Suprapubic skin (tissue), 4 donors: ENCODE results near the gene SLC44A1. TPM values are rescaled to one million over a fixed set of nuclear protein-coding genes. Genes with fewer than 3 reads are reported as not detected.
"Not testable (repeated sequence)": the region's sequence is repeated elsewhere in the genome, so short reads cannot be mapped to it uniquely, and the experiment has no call there.

Experiments used
- DNase-seq, 2 donors: peaks; one replicate each; pipeline ENCODE4 v3.0.0-alpha.2; 2019; ENCODE audit warnings: low spot score in 2 of 2
- H3K27ac ChIP-seq: fragments of 200-600 bp; sonication (generic); one replicate; pipeline ENCODE4 v1.5.1; 2019
- H3K27me3 ChIP-seq: fragments of 200-600 bp; sonication (generic); one replicate; pipeline ENCODE4 v1.5.1; 2019
- H3K36me3 ChIP-seq: fragments of 200-600 bp; sonication (generic); one replicate; pipeline ENCODE4 v1.5.1; 2019
- H3K4me1 ChIP-seq: fragments of 200-600 bp; sonication (generic); one replicate; pipeline ENCODE4 v1.5.1; 2019
- H3K4me3 ChIP-seq: fragments of 200-600 bp; sonication (generic); one replicate; pipeline ENCODE4 v1.5.1; 2019; ENCODE audit warnings: mild to moderate bottlenecking
- H3K9me3 ChIP-seq: fragments of 200-600 bp; sonication (generic); one replicate; pipeline ENCODE4 v1.5.1; 2019
- EP300 ChIP-seq: sonication (generic); formaldehyde crosslinking; IDR thresholded peaks from one replicate; pipeline ENCODE4 v1.6.1; 2017; ENCODE audit warnings: antibody characterized with exemption
- POLR2A ChIP-seq, 2 donors: fragments of 450-650 bp; IDR thresholded peaks; one replicate each; pipeline ENCODE4 v1.6.1; 2017; ENCODE audit warnings: antibody characterized with exemption in 2 of 2, mild to moderate bottlenecking in 2 of 2, moderate library complexity in 2 of 2
- POLR2AphosphoS5 ChIP-seq, 3 donors: sonication (generic); formaldehyde crosslinking; IDR thresholded peaks; one replicate each; pipeline ENCODE4 v1.6.1; 2017; ENCODE audit warnings: antibody characterized with exemption in 3 of 3
- WGBS: methylation state at CpG from one replicate; pipeline ENCODE4 v1.1.5; 2018; 5-methylcytosine and 5-hydroxymethylcytosine counted together
- total RNA-seq, 4 donors: library from RNA; depleted of rRNA; stranded (reverse); fragments of >200 nt; gene quantifications; one replicate each; pipeline ENCODE4 v1.1.0, GENCODE V29; 2016
- TF ChIP-seq, protein P1 (sequence below), 2 donors: fragments of 200-600 bp in 1 of 2; fragments of 450-650 bp in 1 of 2; sonication (generic) in 1 of 2; IDR thresholded peaks; one replicate each; pipeline ENCODE4 v1.5.1; 2016 to 2019; ENCODE audit warnings: antibody characterized with exemption in 2 of 2, mild to moderate bottlenecking in 1 of 2, moderate library complexity in 1 of 2

SLC44A1 gene
- total RNA-seq, 4 donors from 2014 or later = 36.2 to 79.0 (median 57.2) TPM

DNA sequence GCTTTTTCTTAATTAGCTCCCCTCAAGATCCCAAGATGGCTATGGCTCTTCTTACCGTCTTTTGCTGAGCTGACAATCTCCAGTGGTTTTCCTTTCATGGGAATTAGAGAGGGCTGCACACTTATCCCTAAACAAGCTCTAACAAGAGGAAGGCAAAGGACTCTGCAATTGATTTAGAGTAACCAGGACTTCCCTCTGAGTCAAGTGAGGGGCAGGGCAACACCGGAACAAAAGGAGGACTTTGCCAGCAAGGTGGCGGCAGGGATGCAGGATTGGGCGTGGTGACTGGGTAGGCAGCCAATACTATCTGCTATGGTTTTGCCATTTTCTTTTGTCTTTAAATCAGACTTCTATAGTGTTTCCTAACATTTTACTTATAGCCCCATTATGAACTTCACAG lies 9.8 kb downstream of the SLC44A1 start:
- no peaks in the 10 kb centered on the region for H3K27me3 ChIP-seq
- DNase-seq = no peak
- H3K4me3 ChIP-seq = no peak overlapping the region
- no peaks in the 10 kb centered on the region for H3K9me3 ChIP-seq
- H3K27ac ChIP-seq = no peak overlapping the region
- H3K4me1 ChIP-seq = peaks cover 29% of the 10 kb centered on the region
- no peaks in the 10 kb centered on the region for H3K36me3 ChIP-seq
- WGBS = 61% methylated on average over 4 of the region's 4 CpGs
- TF ChIP-seq POLR2A (IDR thresholded peaks at IDR 0.05) = no peak
- no peak for TF ChIP-seq EP300
- TF ChIP-seq POLR2AphosphoS5 (IDR thresholded peaks at IDR 0.05) = no peak
- TF ChIP-seq, protein P1, sequence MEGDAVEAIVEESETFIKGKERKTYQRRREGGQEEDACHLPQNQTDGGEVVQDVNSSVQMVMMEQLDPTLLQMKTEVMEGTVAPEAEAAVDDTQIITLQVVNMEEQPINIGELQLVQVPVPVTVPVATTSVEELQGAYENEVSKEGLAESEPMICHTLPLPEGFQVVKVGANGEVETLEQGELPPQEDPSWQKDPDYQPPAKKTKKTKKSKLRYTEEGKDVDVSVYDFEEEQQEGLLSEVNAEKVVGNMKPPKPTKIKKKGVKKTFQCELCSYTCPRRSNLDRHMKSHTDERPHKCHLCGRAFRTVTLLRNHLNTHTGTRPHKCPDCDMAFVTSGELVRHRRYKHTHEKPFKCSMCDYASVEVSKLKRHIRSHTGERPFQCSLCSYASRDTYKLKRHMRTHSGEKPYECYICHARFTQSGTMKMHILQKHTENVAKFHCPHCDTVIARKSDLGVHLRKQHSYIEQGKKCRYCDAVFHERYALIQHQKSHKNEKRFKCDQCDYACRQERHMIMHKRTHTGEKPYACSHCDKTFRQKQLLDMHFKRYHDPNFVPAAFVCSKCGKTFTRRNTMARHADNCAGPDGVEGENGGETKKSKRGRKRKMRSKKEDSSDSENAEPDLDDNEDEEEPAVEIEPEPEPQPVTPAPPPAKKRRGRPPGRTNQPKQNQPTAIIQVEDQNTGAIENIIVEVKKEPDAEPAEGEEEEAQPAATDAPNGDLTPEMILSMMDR (IDR thresholded peaks at IDR 0.05) = no peak

DNA sequence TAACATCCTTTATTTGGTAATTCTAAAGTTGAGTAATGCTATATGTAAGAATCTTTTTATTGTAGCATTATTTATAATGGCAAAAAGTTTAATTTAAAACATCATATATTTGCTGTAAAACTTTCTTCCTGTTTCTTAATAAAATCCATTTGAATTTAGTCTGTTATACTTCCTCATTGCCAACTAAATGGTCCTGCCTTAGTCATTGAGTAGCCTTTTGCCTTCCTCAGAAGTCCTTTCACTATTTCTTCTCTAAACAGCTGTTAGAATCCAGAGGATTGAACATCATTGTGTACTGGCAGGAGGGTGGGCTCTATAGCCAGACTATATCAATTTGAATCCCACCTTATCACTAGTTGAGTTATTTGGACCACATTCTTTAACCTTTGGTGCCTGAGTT lies 11.0 kb downstream of the SLC44A1 start:
- no peaks in the 10 kb centered on the region for H3K36me3 ChIP-seq
- no peaks in the 10 kb centered on the region for H3K9me3 ChIP-seq
- DNase-seq = no peak
- no peak overlapping the region for H3K27ac ChIP-seq
- H3K4me1 ChIP-seq = peaks cover 37% of the 10 kb centered on the region
- H3K4me3 ChIP-seq = no peak overlapping the region
- TF ChIP-seq, protein P1 (IDR thresholded peaks at IDR 0.05) = no peak
- TF ChIP-seq POLR2AphosphoS5 (IDR thresholded peaks at IDR 0.05) (no peak), POLR2A (IDR thresholded peaks at IDR 0.05) (no peak), EP300 (no peak)
- no peaks in the 10 kb centered on the region for H3K27me3 ChIP-seq

DNA sequence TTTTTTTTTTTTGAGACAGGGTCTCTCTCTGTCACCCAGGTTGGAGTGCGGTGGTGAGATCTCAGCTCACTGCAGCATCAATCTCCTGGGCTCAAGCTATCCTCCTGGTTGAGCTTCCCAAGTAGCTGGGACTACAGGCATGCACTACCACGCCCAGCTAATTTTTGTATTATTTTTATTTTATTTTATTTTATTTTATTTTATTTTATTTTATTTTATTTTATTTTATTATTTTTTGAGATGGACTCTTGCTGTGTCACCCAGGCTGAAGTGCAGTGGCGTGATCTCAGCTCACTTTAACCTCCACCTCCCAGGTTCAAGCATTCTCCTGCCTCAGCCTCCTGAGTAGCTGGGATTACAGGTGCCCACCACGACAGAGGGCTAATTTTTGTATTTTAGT lies 12.1 kb downstream of the SLC44A1 start:
- DNase-seq, H3K27me3 ChIP-seq, H3K9me3 ChIP-seq, H3K4me3 ChIP-seq, H3K36me3 ChIP-seq, H3K27ac ChIP-seq: not testable (repeated sequence)
- H3K4me1 ChIP-seq = peaks cover 40% of the 10 kb centered on the region
- WGBS = 94% methylated on average over 4 of the region's 4 CpGs

DNA sequence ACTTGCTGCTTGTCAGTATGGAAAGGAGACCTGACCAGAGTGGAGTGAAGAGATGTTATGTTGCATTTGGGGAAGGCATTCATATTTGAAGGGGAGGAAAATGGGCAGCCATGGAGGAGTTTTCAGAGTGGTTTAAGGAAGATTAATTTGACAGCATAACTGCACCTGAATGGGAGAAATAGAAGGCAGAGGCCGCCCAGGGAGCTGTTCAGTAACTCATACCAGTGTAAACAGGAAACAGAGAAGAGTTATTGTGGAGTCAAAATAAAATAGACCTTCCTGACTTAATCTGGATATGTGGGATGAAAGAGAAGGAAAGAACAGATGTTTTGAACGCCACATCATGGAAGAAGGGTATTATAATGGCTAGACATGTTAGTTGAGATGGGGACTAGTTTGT lies 13.4 kb downstream of the SLC44A1 start:
- no peaks in the 10 kb centered on the region for H3K36me3 ChIP-seq
- TF ChIP-seq POLR2AphosphoS5 (IDR thresholded peaks at IDR 0.05) (no peak), POLR2A (IDR thresholded peaks at IDR 0.05) (no peak), EP300 (no peak)
- TF ChIP-seq, protein P1 (IDR thresholded peaks at IDR 0.05) = no peak
- no peaks in the 10 kb centered on the region for H3K27me3 ChIP-seq
- peaks cover 36% of the 10 kb centered on the region for H3K4me1 ChIP-seq
- H3K4me3 ChIP-seq = no peak overlapping the region
- 88% methylated on average over 2 of the region's 2 CpGs for WGBS
- H3K27ac ChIP-seq = no peak overlapping the region
- no peaks in the 10 kb centered on the region for H3K9me3 ChIP-seq
- no peak for DNase-seq

DNA sequence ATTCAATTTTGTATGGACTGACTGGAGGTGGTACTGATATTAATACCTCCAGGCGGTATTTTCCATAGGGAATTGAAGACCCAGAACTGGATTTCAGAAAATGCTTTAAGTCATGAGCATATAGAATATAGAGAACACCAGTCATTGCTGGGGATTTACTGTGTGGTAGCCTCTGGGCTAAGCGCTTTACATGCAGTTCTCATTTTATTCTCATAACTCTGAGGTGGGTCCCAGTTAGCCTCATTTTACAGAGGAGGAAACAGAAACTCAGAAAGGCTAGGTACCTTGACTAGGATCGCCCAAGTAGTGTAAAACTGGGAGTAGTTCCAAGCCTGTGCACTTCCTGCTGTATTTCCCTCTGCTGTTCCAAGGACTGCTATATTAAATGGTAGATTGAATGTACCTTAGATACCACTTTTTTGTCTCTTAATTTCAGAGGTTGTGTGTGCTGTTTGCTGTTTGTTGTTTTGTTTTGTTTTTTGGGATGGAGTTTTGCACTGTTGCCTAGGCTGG lies 13.8 kb downstream of the SLC44A1 start:
- Histone ChIP-seq H3K9me3 (no peaks in the 10 kb centered on the region), H3K36me3 (no peaks in the 10 kb centered on the region), H3K4me1 (peaks cover 36% of the 10 kb centered on the region), H3K27ac (no peak overlapping the region), H3K4me3 (no peak overlapping the region), H3K27me3 (no peaks in the 10 kb centered on the region)
- no peak for DNase-seq
- no peak for TF ChIP-seq EP300
- no peak for TF ChIP-seq POLR2A (IDR thresholded peaks at IDR 0.05)
- no peak for TF ChIP-seq POLR2AphosphoS5 (IDR thresholded peaks at IDR 0.05)
- TF ChIP-seq, protein P1 (IDR thresholded peaks at IDR 0.05) = no peak
- WGBS = 72% methylated on average over 3 of the region's 3 CpGs

DNA sequence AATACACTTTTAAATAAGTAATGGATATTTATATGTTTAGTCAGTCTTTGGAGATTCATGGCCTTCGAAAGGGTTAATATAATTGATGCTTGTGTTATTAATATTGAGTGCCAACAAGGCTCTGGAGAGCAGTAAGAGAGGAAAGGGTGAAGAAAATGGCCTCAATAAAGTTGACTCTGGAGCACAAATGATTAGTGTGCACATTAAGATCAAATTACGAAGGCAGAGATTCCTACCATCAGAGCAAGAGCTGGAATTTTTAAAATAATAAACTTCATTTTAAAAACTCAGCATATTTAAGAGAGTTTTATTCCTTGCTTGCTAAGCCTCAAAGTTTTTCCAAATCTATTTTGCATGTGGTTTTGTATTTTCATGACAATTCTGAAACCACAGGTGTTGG lies 14.8 kb downstream of the SLC44A1 start:
- peaks cover 33% of the 10 kb centered on the region for H3K4me1 ChIP-seq
- 69% methylated on average over 2 of the region's 2 CpGs for WGBS
- H3K36me3 ChIP-seq = no peaks in the 10 kb centered on the region
- DNase-seq = no peak
- H3K27me3 ChIP-seq = no peaks in the 10 kb centered on the region
- no peaks in the 10 kb centered on the region for H3K9me3 ChIP-seq
- H3K27ac ChIP-seq = peak overlapping the region; percentile 10
- H3K4me3 ChIP-seq = no peak overlapping the region
- TF ChIP-seq, protein P1 (IDR thresholded peaks at IDR 0.05) = no peak
